Bronchial epithelial cell (primary cell): Measurements from ENCODE around the gene IDI1. TPM values are rescaled to one million over a fixed set of nuclear protein-coding genes. Genes with fewer than 3 reads are reported as not detected.

Experiments used
- DNase-seq: peaks from one replicate; pipeline ENCODE4 v3.0.0-alpha.2; 2010; ENCODE audit warnings: low read depth
- FAIRE-seq: peaks from 2 replicates; lab custom pipeline; 2011; peaks lifted over from hg19 to GRCh38; lab: Jason Lieb, UNC
- H3K27me3 ChIP-seq: 2 replicates; pipeline ENCODE4 v1.5.1; 2011; ENCODE audit warnings: low read length; ENCODE audit not compliant: control insufficient read depth, insufficient read depth
- H3K36me3 ChIP-seq: 2 replicates; pipeline ENCODE4 v1.5.1; 2011; ENCODE audit warnings: low read length; ENCODE audit not compliant: control insufficient read depth, insufficient read depth
- H3K4me3 ChIP-seq: 2 replicates; pipeline ENCODE4 v1.5.1; 2011; ENCODE audit warnings: mild to moderate bottlenecking, low read depth, low read length, control low read depth
- CTCF ChIP-seq: IDR thresholded peaks from 2 replicates; pipeline ENCODE4 v1.5.1; 2011; ENCODE audit warnings: mild to moderate bottlenecking, moderate library complexity, low read length, control low read depth, inconsistent platforms; ENCODE audit not compliant: insufficient read depth, severe bottlenecking
- total RNA-seq: library from RNA; depleted of rRNA; stranded (reverse); fragments of >200 nt; gene quantifications from 2 replicates; pipeline ENCODE4 v1.2.1, GENCODE V29; 2014

The IDI1 gene
- total RNA-seq, 1 donor from 2014 or later: 55.8 TPM

DNA sequence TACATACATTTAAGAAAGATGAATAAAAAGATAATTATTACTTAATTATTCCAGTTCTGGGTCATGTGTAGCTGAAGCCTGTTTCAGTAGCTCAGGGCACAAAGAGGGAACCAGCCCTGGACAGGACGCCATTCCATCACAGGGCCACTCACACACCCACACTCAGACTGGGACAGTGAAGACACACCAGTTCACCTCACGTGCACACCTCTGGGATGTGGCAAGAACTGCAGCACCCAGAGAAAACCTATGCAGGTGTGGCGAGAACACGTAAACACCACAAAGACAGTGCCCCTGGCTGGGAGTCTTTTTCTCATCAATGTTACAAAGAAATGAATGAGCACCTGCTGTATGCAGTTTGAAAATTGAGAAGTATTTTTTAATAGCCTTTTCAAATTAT, 1.6 kb upstream of the IDI1 start:
- no peak for TF ChIP-seq CTCF
- DNase-seq (peak; percentile 46), FAIRE-seq (no peak)
- Histone ChIP-seq H3K4me3 (peak overlapping the region; percentile 14), H3K36me3 (no peaks in the 10 kb centered on the region), H3K27me3 (no peaks in the 10 kb centered on the region)

- peak overlapping the region; percentile 76 for H3K4me3 ChIP-seq
- FAIRE-seq: no peak
- peak; percentile 41 for DNase-seq
- no peak for TF ChIP-seq CTCF
- H3K36me3 ChIP-seq: peaks cover 1% of the 10 kb centered on the region
- no peaks in the 10 kb centered on the region for H3K27me3 ChIP-seq
Measured at GRCh38 chr10:1050145-1050544, 1.2 kb upstream of the IDI1 start.

- DNase-seq (no peak), FAIRE-seq (no peak)
- Histone ChIP-seq H3K36me3 (peaks cover 1% of the 10 kb centered on the region), H3K4me3 (peak overlapping the region; percentile 76), H3K27me3 (no peaks in the 10 kb centered on the region)
- no peak for TF ChIP-seq CTCF
Measured at GRCh38 chr10:1049425-1049958, 573 bp upstream of the IDI1 start.

- DNase-seq: no peak
- peaks cover 6% of the 10 kb centered on the region for H3K36me3 ChIP-seq
- peak overlapping the region; percentile 76 for H3K4me3 ChIP-seq
- no peak for TF ChIP-seq CTCF
- no peak for FAIRE-seq
- no peaks in the 10 kb centered on the region for H3K27me3 ChIP-seq
Measured at GRCh38 chr10:1048349-1048731, 579 bp downstream of the IDI1 start.

DNA sequence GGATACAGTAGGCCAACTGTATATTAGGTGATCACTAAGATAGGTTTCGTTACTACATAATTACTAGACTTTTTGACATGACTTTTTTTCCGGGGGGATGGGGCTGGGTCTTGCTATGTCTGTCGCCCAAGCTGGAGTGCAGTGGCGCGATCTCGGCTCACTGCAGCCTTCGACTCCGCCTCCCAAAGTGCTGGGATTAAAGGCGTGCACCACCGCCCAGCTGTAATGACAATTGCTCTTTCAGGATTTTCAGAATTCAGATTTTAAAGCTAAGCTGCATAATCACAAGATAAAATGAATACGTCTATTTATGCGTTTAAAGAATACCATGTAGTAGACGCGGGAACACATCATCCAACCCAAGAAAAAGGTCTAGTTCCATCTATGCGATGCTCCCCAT, 982 bp downstream of the IDI1 start:
- Histone ChIP-seq H3K27me3 (no peaks in the 10 kb centered on the region), H3K36me3 (peaks cover 8% of the 10 kb centered on the region), H3K4me3 (peak overlapping the region; percentile 76)
- TF ChIP-seq CTCF: no peak
- DNase-seq (no peak), FAIRE-seq (no peak)

GRCh38 chr10:1045415-1045814, 3.5 kb downstream of the IDI1 start:
- Histone ChIP-seq H3K27me3 (no peaks in the 10 kb centered on the region), H3K4me3 (no peak overlapping the region), H3K36me3 (peaks cover 9% of the 10 kb centered on the region)
- FAIRE-seq: no peak
- no peak for DNase-seq
- TF ChIP-seq CTCF: no peak
